Endothelial cell (in vitro differentiated cells): ENCODE results near the gene SEMA3B. TPM values are rescaled to one million over a fixed set of nuclear protein-coding genes. Genes with fewer than 3 reads are reported as not detected.

Source experiments
- DNase-seq: peaks from one replicate; pipeline ENCODE4 v3.0.0; 2021; ENCODE audit warnings: low spot score
- H3K27ac Mint-ChIP-seq: one replicate; pipeline ENCODE4 v1.8.0; 2021; ENCODE audit warnings: mixed read lengths, inconsistent platforms; ENCODE audit not compliant: unreplicated experiment
- H3K27me3 Mint-ChIP-seq: one replicate; pipeline ENCODE4 v1.8.0; 2021; ENCODE audit warnings: mild to moderate bottlenecking, moderate library complexity, mixed read lengths, inconsistent platforms; ENCODE audit not compliant: unreplicated experiment
- H3K36me3 Mint-ChIP-seq: one replicate; pipeline ENCODE4 v1.8.0; 2021; ENCODE audit warnings: mild to moderate bottlenecking, low read depth, mixed read lengths, inconsistent platforms; ENCODE audit not compliant: unreplicated experiment
- H3K4me1 Mint-ChIP-seq: one replicate; pipeline ENCODE4 v1.8.0; 2021; ENCODE audit warnings: mild to moderate bottlenecking, mixed read lengths, inconsistent platforms; ENCODE audit not compliant: unreplicated experiment
- H3K4me3 Mint-ChIP-seq: one replicate; pipeline ENCODE4 v1.8.0; 2021; ENCODE audit warnings: mild to moderate bottlenecking, mixed read lengths, inconsistent platforms; ENCODE audit not compliant: unreplicated experiment
- H3K9me3 Mint-ChIP-seq: one replicate; pipeline ENCODE4 v1.8.0; 2021; ENCODE audit warnings: mixed read lengths, inconsistent platforms; ENCODE audit not compliant: unreplicated experiment
- total RNA-seq: library from RNA; stranded (reverse); fragmentation: NEBNext Ultra II Directional; extraction: Animal tissue kit (Norgen Biotek cat#: 25700); gene quantifications from one replicate; pipeline ENCODE4 v1.2.1, GENCODE V29; 2021; ENCODE audit not compliant: unreplicated experiment
- TF ChIP-seq, protein P1 (sequence below): fragments of 200-600 bp; sonication (generic); IDR thresholded peaks from one replicate; pipeline ENCODE4 v1.5.0; 2021; ENCODE audit warnings: antibody characterized with exemption; ENCODE audit not compliant: unreplicated experiment

The SEMA3B gene
- total RNA-seq, 1 donor from 2014 or later, result 1.7 TPM

DNA sequence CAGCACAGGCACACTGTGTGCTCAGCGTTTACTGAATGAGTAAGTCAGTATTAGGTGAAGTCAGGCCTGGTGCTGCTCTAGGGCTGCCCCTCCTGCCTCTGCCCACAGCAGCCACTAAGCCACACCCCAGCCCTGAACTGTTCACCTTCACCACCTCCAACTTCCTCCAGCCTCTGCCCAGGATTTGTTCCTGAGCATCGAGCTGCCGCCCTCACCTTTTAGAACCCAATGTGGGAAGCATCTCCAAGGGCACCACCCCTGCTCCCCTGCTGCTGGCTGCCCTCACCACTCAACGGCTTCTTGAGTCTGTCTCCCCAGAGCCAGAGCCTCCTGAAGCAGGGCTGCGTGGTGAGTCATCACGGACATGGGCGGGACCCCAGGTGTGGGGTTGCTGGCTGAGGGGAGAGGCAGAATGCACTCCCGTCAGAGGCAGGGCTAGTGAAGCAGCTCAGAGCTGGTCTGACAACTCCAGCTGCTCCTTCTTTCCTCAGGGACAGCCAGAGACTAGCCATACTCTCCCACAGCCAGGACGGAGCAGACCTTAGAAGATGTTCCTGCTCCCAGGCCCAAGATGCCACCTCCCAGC lies 47.8 kb downstream of the SEMA3B start:
- TF ChIP-seq, protein P1, sequence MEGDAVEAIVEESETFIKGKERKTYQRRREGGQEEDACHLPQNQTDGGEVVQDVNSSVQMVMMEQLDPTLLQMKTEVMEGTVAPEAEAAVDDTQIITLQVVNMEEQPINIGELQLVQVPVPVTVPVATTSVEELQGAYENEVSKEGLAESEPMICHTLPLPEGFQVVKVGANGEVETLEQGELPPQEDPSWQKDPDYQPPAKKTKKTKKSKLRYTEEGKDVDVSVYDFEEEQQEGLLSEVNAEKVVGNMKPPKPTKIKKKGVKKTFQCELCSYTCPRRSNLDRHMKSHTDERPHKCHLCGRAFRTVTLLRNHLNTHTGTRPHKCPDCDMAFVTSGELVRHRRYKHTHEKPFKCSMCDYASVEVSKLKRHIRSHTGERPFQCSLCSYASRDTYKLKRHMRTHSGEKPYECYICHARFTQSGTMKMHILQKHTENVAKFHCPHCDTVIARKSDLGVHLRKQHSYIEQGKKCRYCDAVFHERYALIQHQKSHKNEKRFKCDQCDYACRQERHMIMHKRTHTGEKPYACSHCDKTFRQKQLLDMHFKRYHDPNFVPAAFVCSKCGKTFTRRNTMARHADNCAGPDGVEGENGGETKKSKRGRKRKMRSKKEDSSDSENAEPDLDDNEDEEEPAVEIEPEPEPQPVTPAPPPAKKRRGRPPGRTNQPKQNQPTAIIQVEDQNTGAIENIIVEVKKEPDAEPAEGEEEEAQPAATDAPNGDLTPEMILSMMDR, result no peak
- peaks cover 44% of the 10 kb centered on the region for H3K36me3 Mint-ChIP-seq
- no peaks in the 10 kb centered on the region for H3K9me3 Mint-ChIP-seq
- DNase-seq, result no peak
- H3K4me1 Mint-ChIP-seq, result peaks cover 41% of the 10 kb centered on the region
- H3K27ac Mint-ChIP-seq, result no peak overlapping the region
- peaks cover 22% of the 10 kb centered on the region for H3K27me3 Mint-ChIP-seq
- peak overlapping the region; percentile 32 for H3K4me3 Mint-ChIP-seq

DNA sequence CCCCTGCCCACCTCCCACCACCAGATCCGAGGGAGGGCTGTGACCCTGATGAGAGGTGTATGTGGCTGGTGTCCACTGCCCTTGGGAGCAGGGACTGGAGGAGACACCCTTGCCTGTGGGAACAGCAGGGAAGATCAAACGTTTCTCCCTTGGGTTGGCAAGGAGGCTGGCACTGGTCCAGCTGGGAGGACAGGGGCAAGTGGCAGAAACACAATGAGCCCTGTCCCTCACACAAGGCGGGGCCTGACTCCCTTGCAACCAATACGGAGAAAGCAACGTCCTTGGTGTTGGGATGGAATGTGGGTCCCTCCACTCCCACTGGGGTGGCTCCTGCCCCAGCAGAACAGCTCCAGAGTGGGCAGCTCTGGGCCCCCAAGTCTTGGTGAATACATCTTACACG lies 48.4 kb downstream of the SEMA3B start:
- Mint-ChIP-seq H3K4me1 (peaks cover 41% of the 10 kb centered on the region), H3K27ac (no peak overlapping the region), H3K36me3 (peaks cover 44% of the 10 kb centered on the region), H3K9me3 (no peaks in the 10 kb centered on the region), H3K27me3 (peaks cover 22% of the 10 kb centered on the region), H3K4me3 (no peak overlapping the region)
- TF ChIP-seq, protein P1, result no peak
- DNase-seq, result no peak

DNA sequence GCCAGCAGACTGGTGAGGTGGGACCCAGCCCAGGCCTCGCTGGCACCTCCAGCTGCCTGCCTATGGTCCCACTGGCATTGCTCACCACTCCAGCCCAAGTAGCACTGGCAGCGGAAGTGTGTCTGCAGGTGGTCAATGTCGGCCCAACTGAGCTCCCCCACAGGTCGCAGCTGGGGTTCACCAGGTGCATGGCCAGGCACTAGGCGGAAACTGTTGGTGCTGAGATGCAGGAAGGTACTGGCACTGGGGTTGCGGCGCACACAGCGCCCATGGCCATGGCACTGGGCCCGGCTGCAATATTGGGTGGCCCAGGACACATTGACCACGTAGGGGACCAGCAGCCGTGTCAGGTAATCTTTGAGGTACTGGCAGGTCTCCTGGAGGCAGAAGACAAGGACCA lies 49.2 kb downstream of the SEMA3B start:
- peaks cover 44% of the 10 kb centered on the region for H3K36me3 Mint-ChIP-seq
- TF ChIP-seq, protein P1, result no peak
- peaks cover 24% of the 10 kb centered on the region for H3K27me3 Mint-ChIP-seq
- peak overlapping the region; percentile 96 for H3K4me3 Mint-ChIP-seq
- no peak for DNase-seq
- no peaks in the 10 kb centered on the region for H3K9me3 Mint-ChIP-seq
- peak overlapping the region; percentile 70 for H3K27ac Mint-ChIP-seq
- H3K4me1 Mint-ChIP-seq, result peaks cover 43% of the 10 kb centered on the region

DNA sequence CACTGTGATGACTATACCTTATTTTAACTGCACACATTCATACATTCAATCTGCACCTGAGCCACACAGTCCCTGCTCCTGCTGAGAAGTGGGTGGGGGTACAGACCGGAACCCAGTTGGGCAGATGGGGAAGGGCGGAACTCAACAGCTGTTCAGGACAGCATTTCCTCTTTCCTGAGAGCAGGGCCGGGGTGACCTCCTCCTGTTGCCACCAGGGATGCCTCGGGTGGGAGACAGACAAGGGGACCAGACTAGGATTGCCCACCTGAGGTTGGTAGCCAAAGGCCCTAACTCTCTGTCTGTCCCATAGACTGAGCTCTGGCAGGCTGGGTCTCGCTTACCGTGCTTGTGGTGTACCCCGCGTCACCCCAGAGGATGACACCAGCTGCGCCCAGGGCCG lies 49.7 kb downstream of the SEMA3B start:
- Mint-ChIP-seq H3K27me3 (peaks cover 26% of the 10 kb centered on the region), H3K36me3 (peaks cover 42% of the 10 kb centered on the region), H3K9me3 (no peaks in the 10 kb centered on the region), H3K4me1 (peaks cover 46% of the 10 kb centered on the region), H3K4me3 (peak overlapping the region; percentile 96), H3K27ac (peak overlapping the region; percentile 70)
- no peak for DNase-seq
- TF ChIP-seq, protein P1, result no peak

DNA sequence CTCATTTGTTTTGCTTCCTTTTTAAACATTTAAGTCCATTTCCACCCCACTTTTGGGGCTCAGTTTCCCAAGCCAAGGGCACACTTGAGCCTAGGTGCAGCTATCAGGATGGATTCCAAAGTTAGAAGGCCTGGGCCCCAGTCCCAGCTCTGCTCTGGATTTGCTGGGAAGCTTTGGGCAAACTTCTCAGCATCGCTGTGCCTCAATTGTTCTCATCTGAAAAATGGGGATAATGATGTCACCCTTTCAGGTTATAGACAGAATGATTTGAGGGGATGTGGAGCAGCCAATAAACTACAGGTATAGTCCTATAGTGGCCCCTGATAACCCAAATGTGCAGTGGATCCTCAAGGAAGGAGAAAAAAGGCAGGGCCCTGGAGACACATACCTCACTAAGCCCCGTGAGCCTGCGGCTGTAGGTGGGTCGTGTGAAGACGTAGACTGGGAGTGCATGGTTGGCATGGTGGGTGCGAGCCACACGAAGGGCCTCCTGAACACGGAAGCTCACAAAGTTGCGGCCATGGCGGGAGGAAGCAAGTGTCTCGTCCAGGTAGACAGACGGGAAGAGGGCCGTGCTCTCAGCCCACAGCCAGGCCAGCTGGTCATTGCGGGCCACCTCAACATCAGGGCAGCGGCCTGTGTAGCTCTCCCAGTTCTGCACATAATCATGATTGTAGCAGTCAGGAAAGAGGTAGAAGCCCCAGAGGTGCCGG lies 50.4 kb downstream of the SEMA3B start:
- peak overlapping the region; percentile 50 for H3K27ac Mint-ChIP-seq
- no peak for DNase-seq
- peak overlapping the region; percentile 96 for H3K4me3 Mint-ChIP-seq
- H3K4me1 Mint-ChIP-seq, result peaks cover 49% of the 10 kb centered on the region
- H3K9me3 Mint-ChIP-seq, result no peaks in the 10 kb centered on the region
- TF ChIP-seq, protein P1, result no peak
- peaks cover 26% of the 10 kb centered on the region for H3K27me3 Mint-ChIP-seq
- peaks cover 36% of the 10 kb centered on the region for H3K36me3 Mint-ChIP-seq
